HG03571 (cell line): ENCODE data around the gene IL1RL2.

Experiments used
- ATAC-seq: cut with Tn5 transposase; IDR thresholded peaks from one replicate; pipeline ENCODE4 v1.9.1; 2021; ENCODE audit not compliant: unreplicated experiment

The IL1RL2 gene

DNA sequence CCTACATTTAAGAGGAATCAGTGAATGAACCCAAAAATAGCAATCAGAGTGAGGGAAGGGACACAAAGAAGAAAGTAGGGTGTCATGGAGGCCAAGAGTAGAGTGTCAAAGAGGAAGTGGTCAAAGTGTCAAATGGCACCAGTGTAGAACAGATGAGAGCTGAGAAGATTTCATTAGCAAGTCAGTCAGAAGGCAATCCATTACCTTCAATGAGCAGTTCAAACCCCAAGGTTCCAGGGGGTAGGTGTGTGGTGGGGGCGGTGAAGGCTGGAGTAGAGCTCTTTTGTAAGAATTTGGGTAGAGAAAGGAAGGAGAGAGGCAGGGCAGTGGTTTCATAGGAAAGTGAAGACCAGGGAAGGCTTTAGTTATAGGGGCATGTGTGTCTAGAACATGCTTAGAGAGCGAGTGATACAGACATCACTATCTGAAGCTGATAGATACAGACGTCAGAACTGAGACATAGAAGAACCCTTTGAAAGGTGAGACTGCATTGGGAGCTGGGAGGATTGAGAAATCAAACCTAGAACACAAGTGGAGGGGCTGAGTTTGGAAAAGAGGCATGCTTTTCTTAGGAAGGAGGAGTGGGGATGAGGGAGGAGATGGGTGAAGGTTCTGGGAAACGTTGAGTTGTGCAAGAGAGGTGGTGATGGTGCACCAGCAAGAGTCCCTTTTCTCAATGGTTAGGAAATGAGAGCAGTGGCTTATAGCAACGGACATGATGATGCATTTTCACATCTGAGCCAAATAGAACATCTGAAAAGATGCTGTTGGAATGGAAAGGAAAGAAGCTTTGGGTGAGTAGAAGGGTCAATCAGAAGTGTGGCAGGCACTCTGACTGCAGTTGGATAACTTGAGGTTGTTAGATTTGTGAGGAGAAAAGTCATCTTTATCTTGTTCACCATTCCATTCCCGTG is 75.7 kb downstream of the IL1RL2 start:
- ATAC-seq, result no peak

DNA sequence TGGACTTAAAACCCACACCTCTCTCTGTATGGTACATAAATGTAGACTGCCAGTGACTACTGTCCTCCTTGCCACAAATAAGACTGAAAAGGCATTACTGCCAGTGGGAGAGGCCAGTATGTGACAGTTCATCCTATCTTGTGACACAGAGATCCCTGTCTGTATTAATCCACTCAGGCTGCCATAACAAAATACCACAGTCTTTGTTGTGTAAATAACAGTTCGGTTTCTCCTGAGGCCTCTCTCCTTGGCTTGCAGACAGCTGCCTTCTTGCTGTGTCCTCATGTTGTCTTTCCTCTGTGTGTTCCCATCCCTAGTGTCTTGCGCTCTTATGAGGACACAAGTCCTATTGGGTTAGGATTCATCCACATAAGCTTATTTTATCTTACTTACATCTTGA is 78.1 kb downstream of the IL1RL2 start:
- ATAC-seq, result no peak

DNA sequence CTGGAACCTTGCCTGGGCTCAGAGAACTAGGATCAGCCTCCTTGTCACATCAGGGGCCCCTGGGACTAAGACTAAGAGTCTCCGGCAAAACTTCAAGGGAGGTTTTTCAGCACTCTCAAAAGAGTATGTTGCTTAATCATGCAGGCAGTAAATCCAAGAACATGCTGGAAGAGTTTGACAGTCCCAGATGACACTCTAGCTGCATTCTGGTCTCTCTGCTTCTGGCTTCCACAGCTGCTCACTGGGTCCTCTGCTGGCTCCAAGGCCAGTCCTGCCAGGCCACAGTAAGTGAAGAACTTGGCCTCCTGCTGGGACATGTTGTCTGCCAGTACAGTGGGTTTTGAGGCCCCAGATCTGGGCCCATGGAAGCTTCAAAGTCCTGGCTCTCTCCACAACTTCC is 79.4 kb downstream of the IL1RL2 start:
- ATAC-seq, result no peak

DNA sequence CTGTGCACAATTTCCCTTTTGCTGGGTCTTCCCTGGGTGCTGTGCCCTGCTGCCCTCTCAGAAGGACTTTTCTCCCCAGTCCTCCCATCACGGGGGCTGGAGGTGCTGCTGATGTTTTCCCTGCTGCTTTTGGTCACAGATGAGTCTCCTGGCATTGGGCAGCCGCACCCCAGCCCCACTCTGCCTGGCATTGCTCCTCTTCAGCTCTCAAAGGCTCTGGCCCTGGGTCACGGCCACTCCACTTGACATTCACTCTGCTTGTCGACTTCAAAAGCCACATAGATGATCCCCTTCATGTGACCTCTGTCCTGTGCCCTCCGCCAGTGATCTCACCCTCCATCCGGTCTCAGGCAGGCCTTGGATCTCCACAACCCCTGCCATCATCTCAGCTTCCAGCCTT is 81.0 kb downstream of the IL1RL2 start:
- no peak for ATAC-seq

DNA sequence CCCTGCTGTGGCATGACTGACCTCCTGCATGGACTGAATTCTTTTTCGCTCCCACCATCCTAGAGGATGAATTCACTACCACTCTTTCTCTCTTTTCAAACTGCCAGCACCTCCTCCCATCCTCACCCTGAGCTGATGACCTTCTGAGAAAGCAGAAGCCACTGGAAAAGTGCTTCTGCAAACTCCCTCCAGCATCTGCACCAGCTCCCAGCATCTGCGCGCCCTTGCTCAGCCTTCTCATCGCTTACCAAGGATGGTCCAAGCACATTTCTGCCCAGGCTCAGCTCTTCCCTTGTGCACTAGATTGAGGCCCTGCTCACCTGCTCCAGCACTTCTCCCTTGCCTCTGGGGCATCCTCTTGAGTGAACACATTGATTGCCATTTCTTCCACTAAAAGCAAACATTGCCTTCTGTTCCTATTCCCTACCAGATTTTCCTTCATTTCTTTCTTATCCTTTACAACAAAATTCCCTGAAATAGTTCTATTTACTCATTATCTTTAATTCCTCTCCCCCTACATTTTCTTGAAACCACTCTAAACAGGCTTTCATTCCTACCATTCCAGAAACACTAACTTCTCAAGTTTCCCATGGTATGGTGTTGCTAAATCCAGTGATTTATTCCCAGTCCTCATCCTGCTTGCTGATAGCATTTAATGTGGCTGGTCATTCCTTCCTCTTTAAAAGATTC is 81.8 kb downstream of the IL1RL2 start:
- ATAC-seq, result no peak

DNA sequence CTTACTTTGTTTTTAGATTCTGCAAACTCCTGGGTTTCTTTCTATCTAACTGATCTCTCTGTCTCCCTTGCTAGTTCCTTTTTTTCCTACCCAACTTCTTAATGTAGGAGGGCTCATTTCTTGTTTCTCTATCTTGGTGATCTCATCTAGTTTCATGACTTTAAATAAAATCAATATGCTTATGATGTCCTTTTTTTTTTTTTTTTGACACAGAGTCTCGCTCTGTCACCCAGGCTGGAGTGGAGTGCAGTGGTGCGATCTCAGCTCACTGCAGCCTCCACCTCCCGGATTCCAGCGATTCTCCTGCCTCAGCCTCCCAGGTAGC is 82.3 kb downstream of the IL1RL2 start:
- no peak for ATAC-seq

DNA sequence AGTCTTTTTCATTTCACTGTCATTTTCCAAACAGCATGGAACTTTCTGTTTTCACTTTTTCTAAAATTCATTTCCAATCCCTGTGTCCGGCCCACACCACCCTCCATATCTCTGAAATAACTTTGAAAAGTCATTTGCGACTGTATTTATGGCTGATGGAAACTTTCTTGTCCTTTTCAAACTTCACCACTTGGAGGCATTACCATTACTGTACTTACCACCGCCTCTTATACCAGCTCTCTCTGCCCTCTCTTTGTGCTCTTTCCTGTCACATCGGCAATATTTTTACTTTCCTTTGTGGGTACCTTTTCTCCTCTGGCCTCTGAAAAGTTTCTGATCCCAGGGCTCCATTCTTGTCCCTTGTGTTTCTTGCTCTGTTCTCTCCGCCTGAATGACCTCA is 85.0 kb downstream of the IL1RL2 start:
- no peak for ATAC-seq

DNA sequence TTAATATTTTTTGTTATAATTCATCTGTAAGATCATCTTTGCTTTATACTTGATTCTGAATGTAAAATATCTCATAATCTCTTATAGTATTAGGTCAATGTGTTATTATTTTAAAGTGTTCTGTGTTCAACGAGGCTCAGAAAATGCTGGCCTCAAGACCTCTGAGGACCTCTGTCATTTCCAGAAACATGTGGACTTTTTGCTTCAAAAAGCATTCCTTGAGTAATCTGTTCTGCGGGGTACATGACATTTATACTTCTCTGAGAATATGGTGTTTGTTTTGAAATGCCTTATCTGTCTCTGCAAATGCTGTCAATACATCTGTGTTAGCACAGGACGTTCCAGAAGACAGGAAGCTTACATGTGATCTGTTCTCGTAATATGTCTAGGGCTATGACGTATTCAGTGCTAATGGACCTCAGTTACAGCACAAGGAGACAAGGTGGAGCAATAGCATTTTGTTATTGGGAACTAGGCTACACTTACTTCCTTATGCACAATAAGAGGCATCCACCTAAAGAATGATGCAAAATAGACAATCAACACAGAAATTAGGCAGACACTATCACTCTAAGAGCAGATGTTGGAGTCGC is 86.9 kb downstream of the IL1RL2 start:
- ATAC-seq, result no peak

DNA sequence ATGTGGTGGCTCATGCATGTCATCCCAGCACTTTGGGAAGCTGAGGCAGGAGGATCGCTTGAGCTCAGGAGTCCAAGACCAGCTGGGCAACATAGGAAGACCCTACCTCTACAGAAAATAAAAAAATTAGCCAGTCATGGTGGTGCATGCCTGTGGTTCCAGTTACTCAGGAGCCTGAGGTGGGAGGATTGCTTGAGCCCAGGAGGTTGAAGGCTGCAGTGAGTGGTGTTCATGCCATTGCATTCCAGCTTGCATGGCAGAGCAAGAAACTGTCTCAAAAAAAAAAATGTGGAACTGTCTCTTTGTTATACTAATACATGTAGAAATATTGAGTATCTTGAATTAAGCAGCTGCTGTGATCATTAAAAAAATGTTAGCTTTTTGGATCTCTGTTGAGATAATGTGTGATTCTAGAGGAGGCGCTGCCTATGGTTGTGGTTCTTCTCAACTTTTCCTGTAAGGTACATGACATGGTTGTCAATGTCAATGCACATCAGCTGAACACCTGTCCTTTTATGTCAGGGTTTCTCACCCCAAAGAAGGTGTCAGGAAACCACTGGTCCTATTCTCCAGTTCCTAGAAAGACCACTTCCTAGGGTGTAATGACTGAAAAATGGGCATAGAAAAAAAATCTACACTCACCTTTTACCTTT is 89.9 kb downstream of the IL1RL2 start:
- no peak for ATAC-seq

DNA sequence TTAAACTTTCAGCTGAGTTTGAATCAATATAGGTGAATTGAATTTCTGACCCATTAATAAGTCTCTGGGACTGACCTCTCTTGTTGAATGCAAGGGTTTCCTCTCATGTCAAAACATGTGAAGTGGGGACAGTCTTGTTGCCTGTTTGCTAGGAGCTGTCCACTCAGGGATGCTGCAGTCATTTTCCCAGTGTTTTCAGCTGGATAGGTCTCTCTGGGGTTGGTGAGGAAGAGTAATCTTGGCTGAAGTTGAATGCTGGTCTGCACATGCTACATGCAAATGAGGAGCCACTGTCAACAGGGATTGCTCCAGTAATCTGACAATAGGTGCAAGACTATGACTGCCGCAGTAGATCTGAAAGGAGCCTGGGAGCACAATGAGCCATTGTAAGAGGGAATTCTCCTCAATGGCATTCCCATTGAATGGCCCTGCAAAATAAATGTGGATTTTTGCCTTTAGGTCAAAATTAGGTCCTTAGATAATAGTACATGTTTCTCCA is 90.4 kb downstream of the IL1RL2 start:
- ATAC-seq, result no peak

DNA sequence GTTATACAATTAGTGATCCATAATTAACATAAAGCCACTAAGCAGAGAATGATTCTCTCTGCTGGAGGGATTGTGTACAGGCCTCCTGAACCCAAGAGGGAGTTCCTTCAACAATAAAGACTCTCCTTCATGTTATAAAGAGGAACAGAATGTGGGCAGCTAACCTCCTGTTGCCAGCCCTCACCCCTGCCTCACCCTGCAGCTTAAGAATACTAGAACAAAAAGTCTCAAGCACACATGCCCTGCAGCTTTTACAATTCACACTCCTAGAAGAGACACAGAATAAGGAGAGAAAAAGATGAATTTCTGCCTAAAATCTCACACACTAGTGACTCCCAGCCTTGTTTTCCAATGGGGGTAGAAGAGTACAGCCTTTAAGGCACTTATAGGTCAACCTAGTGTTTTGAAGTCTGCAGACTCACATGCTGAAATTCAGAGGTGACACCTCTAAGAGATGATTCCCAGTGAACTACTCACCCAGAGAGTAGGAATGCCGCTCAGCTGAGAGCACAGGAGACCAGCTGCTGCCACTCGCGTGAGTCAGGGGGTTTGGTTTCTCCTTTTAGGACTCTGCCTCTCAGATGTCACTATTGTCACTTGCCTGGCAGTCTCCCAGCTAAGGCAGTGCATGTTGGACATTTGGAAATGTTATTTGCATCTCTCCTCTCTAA is 92.0 kb downstream of the IL1RL2 start:
- no peak for ATAC-seq

DNA sequence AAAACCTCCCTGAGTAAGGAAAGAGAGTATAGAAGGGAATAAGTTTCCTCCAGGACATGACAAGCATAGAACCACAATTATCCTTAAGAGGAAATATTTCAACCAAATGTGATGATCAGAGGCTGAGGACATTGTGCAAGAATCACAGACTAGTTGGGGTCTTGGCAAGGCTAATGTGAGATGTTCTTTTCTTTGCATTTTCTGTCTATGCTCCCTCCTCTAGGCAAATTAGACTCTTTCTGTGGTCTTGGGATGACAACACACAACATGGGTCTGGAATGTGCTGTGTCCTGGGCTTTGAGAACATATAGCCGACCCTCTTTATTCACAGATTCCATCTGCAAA is 92.5 kb downstream of the IL1RL2 start:
- no peak for ATAC-seq

DNA sequence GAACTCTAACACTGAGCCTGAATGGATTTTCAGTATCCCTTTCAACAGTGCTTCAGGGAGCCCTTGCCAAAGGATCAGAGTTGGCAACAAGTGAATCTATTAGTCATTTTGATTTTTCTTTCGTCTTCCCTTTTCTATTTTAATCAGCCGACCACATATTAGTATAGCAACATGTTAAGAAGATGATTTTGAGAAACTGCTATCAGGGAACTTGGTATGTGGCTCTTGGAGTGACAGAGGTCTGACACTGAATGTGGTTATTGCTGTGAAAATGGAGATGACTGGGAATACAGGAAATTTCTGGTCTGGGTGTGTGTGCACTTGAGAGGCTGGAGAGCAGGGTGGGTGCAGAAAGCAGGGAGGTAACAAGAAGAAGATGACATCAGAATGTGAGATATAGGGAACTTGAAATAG is 95.9 kb downstream of the IL1RL2 start:
- ATAC-seq, result no peak

DNA sequence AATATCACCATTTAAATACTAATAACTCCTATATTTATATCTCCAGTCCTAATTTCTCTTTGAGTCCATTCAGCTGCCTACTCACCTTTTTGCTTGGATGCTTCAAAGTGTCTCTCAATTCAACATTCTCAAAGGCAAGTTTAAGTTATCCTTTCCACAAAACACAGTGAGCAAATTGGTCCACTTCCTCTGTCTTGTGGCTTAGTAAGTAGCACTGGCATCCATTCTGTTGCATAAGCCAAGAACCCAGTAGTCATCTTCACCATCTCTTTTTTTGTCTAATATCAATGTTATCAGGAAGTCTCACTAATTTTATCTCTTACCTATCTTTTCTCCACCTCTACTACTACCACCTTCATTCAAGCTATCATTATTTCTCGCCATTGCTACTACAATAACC is 97.2 kb downstream of the IL1RL2 start:
- ATAC-seq, result no peak

DNA sequence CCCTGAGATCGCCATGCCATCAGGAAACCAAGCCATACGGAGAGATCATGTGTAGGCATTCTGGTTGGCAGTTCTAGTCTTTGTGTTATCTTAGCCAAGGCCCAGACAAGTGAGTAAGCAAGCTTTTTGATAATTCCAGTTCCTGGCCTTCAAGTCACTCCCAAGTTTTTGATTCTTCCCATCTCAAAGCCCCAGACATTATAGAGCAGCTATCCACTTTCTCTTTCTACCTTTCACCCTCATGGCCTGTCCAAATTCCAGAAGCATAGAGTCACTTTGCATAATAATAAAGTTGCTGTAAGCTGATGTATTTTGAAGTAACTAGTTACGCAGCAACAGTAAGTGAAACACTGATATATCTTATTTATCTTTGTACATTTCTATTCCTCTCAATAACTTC is 97.8 kb downstream of the IL1RL2 start:
- no peak for ATAC-seq

DNA sequence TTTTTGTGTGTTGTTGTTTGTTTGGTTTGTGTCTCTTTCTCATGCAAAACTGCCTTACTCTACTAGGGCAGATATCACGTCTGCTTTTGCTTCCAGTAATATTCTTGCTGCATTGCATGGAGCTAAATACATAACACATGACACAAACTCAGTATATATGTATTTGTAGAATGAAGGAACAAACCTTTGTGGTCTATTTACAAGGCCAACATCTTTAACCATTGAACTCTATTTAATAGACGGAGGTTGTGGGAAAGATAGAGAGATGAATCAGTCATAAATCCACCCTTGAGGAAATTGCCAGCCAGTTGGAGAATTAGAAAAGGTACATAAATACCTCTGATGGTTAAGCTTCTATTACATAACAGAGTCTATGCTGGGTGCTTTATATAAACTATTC is 98.5 kb downstream of the IL1RL2 start:
- ATAC-seq, result no peak

DNA sequence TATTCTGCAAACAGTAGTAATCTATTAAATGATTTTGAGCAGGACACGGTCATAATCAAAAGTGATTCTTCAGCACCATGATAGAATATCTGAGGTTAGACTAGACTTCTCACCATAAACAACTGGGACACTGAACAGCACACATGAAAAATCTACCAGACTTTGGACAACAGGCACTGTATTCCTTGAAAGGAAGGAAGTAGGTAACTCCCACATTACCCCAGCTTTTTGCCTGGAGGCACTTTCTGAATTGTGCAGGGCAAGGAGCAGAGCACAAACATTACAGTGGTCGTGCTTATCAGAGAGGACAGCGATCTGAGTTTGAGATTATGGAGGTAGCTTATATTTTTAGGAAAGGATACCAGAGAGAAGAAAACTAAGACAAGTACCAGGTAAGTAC is 99.2 kb downstream of the IL1RL2 start:
- no peak for ATAC-seq

DNA sequence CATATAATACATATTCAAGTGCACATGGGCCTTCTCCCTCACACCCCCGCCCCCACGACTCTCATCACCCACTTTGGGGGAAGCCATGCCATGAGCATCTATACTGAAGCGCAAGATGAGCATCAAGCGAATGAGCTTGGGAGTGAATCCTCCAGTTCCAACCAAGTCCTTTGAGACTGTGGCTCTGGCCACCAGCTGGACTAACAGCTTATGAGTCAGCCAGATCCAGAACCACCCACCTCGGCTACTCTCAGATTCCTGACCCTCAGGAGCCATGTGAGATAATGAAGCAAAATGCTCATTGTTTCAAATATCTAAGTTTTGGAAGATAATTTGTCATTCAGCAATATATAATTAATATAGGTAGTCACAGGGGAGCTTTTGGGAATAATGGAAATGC is 102.3 kb downstream of the IL1RL2 start:
- no peak for ATAC-seq
